SK-MEL-5 (cell line): ENCODE measurements around the gene ANXA1. TPM values are rescaled to one million over a fixed set of nuclear protein-coding genes. Genes with fewer than 3 reads are reported as not detected.
A peak's percentile ranks its signal among the peaks of the same experiment; 100 is the strongest.

Experiments
- DNase-seq: peaks from one replicate; pipeline ENCODE4 v3.0.0-alpha.2; 2016; ENCODE audit warnings: low read depth, low spot score
- in situ Hi-C: cut with HindIII; loops from 2 replicates; pipeline ENCODE4 v1.10.0; 2016; ENCODE audit warnings: low sequenced_read_pairs, high pct_unique_total_duplicates, low pct_unique_long_range_greater_than_20kb
- total RNA-seq: library from RNA; depleted of rRNA; stranded (reverse); fragments of >200 nt; shearing (Covaris generic); gene quantifications from 2 replicates; pipeline ENCODE4 v1.2.3, GENCODE V29; 2014

Gene ANXA1
- total RNA-seq, 1 experiment from 2014 or later, result 25.0 TPM

DNA sequence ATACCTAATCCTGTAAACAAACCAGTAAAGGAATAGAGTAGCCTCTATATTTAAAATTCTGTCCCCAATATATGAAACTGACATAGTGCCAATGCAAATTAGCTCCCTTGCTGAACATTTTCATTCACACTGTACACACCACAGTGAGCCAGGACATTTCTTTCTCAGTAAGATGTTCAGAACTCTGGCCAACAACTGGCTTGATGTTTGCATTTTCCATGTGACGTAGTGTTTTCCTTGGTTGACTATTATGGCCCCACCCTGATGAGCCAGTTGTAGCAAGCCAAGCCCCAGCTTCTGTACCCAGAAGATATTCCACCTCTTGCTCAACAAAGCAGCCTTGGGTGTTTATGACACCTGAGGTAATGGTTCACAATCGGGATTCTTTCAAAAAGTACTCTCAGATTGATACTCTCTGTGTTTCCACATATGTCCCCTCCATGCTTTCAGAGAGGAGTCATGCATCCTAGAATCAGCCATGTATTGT, 17.7 kb upstream of the ANXA1 start:
- in situ Hi-C loops, result no loop called here
- no peak for DNase-seq

DNA sequence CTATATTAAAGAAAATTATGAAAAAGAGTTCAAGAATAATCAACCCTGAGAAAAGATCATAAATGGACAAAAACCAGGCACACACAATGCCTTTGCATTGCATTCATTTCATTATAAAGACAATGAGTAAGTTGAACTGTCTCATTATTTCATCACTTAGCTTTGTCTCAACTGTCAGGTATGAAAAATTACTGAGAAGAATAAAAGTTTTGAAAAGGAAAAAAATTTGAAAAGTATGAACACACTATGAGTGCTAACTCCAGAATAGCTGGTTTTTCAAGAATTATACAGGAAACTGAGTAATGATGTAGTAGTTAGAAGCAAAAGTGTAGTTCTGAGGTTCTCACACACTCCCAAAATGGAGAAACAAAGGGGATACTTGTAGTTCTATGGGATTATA, 16.3 kb upstream of the ANXA1 start:
- in situ Hi-C loops, result no loop called here

DNA sequence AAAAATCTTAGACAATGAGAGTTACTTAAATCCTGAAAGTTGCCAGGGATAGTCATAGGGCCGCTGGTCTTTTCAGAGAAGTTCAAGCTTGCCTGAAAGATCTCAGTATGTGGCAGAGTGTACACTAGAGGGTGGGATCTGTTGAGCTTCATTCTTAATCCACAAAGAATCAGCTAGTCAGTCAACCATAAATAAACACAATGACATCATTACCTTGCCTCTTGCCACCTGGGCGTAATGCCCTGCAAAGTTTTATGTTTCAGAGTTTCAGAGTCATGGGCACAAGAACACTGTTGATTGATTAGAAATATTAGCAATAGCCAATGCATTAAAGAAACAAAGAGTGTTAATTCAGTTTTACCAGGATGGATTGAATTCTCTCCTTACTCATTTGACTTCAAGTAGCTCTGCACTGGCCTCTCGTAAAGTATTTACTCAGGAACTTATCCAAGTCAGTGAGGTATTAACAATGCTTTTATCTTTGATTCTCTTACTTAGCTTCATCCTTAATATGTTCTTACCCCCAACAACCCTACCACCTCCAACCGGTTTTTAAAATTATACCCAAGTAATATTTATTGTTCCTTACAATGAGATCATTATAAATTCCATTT, 14.3 kb upstream of the ANXA1 start:
- in situ Hi-C loops, result no loop called here
- DNase-seq, result no peak

More for the DNA sequence above, 16.3 kb upstream of the ANXA1 start:
- DNase-seq, result no peak

DNA sequence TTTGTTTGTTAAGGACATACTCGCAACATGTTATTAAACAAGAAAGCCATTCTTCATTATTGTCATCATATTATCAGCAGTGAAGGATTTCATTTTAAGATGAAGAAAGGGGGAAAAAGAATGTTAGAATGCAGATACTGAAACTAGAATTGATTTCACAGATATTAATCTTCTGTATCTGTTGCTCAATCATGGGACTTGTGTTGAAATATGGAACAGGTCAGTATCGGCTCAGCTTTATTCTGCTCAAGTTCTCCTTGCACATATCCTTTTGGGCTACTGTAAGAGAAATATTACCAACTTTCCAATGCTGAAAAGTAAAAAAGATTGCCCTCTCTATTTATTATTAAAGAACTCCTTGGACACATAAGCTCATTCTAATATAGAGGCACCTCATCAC, 13.8 kb upstream of the ANXA1 start:
- in situ Hi-C loops, result no loop called here
- DNase-seq, result no peak

DNA sequence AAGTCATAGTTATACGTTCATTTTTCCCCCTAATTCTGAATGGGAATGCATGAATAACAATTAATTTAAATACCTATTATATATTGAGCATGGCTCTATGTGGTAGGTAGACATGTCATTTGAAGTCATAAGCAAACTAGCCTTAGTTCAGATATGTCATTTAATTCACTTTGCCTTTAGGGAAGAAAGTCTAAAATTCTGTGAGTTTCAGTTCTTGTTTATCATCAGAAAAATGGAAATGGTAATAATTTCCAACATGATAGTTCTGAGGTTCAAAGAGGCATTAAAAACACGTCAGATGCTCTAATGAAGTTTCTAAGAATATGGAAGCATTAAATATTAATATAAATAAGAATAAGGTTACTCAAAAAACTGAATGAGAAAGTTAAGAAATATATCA, 13.1 kb upstream of the ANXA1 start:
- DNase-seq, result no peak
- in situ Hi-C loops, result no loop called here

DNA sequence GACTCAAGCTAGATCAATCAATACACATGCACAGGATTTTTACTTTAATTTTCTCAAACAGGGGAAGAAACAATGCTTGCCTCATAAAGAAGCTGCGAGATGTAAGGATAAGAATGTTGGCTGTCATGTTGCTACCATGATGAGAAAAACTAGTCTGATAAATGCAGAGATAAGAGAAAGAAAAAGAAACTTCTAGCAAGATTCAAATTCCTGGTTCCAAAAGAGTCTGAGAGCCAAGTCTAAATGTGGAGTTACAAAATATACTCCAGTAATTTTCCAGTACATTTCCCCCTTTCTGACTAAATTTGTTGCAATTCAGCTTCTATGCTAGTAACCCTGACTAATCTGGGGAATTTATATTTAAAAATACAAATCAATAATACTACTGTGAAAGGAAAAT, 10.4 kb upstream of the ANXA1 start:
- DNase-seq, result no peak
- in situ Hi-C loops, result no loop called here

DNA sequence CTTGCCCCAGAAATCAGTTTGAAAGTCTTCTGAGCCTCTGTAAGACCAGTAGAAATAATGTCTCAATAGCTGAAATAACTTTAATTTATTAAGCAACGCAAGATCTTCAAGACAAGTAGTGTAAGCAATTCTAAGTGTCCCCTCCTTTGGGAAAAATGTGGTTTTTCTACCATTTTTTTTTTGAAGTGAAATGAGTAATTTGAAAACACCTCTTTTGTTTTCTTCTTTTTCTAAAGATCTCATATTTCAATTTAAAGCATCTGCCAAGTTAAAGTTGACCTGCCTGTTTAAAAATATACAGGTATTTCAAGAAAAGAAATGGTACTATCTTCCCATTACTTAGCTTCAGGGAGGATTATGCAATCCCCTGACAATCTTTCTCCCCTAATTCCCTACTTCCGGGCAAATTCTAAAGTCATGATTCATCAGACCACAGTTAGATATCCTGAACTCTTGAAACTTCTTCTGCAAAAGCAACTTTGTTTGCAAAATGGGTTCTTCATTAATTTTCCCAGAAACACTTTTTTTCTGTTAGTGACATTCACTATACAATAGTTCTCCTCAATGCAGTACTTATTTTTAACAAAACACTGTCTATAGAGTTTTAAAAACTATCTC, 7.8 kb upstream of the ANXA1 start:
- peak; percentile 80 for DNase-seq
- in situ Hi-C loops, result no loop called here

DNA sequence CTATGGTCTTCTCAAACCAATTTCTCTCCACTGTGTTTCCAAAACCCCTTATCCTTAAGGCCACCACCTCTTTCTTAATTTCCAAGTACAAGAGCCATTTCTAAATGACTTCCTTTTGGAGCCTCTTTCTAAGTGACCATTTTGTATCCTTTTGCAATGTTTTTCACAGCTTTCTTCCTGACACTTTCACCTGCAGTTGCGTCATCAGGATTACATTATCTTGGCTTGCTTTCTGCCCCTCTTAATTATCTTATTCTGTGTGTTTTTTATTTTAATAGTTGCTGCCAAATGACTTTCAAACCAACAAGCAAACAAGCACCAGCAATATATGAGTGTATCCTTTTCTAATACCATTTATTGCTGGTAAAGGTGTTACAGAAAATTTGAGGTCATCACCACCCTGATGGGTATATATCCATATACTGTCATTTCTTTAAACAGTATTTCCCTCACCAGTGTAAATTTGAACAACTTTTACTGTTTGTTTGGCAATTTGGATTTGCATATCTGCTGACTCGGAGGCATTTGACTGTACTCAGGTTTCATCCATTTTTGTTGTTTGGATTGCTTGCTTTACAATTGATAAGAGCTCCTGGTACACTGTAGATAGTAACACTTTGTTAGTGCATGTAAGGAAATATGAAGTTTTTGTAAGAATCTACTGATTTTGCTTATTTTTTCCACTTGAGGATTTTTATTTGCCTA, 5.4 kb upstream of the ANXA1 start:
- in situ Hi-C loops, result no loop called here
- no peak for DNase-seq

DNA sequence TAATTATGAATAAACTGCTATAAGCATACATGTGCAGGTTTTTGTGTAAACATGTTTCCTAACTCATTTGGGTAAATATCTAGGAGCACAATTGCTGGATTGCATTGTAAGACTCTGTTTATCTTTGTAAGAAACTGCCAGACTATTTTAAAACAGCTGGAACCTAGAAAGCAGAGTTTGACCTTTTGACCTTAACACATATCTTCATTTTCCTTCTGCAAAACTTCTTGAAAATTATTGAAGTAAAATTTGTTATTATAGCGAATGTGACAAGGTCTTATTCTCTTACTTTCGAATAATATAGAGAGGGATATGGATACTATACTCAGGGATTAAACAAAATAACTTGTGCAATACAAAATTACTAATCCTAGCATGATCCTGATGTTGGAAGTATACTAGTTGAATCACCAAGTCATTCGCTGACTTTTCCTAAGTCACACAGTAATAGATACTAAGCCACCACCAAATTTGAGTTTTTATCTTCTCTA, 3.2 kb upstream of the ANXA1 start:
- in situ Hi-C loops, result no loop called here
- no peak for DNase-seq

DNA sequence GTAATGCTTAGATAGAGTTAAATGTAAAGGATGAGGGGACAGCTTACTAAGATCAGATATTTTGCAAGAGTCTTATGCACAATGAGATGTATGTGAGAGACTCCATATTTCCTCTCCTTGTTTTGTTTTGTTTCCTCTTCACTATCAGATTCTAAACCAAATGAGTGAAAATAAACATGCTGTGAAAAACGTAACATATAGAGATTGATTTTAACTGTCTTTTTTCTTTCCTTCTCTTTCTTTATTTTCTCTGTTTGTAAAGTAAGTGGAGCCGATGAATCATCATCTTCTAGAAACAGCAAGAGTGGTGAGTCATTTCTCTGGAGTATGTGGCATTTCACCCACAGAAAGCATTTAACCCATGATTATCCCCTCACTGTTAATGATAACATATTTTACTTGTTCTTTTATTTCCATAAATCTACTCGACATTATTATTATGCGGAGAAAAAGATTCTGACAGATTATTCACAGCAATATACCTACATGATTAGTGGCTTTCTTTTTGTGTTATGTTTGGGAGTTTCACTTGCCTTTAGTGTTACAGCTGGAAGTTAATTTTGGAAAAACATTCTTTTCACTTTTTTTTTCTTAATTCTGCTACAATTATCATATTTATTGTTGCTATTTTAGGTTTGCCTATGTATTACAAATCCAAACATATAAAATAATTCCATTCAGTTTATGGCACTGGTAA, 2.1 kb upstream of the ANXA1 start:
- DNase-seq, result peak; percentile 65
- in situ Hi-C loops, result no loop called here

DNA sequence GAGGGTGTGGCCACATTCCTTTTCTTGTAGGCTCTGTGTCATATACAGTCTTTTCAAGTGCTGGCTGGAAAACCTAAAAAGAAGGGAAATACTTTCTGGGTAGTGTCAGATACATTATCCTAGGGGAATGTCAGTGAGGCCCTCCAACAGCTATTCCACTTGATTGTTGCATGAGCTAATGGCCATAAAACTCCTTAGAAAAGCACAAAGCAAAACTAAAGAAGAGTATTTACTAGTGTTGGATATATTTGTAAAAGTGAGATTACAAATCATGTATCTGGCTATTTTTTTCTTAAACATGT, 829 bp downstream of the ANXA1 start:
- no peak for DNase-seq
- in situ Hi-C loops, result no loop called here

DNA sequence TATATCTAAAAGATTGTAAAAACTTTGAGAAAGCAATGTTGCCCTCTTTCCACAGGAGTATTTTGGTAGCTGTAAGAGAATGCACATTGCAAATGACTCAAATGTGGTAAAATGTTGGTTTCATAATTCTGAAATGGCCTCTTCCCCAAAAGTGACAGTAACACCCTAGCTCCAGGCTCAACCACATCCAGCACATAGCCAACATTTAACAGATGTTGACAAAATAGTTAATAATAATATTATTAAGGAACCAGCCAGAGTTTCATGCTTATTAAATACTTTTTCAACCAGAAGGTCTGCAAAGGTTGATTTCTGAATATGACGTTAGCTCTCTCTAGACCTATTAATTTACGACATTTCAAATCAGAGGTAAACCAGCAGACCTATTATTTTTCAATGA, 1.3 kb downstream of the ANXA1 start:
- in situ Hi-C loops, result no loop called here
- no peak for DNase-seq

DNA sequence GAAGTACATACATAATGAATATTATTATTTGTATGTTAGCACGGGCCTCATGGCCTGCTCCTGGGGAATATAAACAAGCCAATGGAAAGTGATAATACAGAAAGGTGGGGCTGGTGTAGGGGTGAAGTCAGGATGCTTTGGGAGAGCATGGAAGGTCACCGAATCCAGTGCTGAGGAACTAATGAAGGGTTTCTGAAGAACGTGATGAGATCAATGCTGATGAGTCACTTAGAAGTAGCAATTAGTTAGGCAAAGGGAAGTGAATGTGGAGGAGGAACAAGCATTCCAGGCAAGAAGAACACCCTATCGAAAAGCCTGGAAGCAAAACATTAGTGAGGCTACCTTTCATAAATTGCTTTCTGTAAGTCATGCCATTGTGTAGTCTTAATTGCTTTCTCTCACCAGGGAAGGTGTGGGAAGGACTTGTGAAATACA, 2.1 kb downstream of the ANXA1 start:
- DNase-seq, result no peak
- in situ Hi-C loops, result no loop called here

DNA sequence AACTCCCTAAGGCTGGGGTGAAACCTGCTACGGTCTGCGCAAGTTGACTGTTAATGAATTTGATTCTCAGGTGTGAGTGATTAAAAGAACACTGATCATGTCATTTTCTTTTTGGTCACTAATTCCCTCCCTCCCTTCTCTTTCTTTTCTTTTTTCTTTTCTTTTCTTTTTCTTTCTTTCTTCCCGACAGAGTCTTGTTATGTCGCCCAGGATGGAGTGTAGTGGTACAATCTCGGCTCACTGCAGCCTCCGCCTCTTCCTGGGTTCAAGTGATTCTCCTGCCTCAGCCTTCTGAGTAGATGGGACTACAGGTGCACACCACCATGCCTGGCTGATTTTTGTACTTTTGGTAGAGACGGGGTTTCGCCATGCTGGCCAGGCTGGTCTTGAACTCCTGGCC, 2.6 kb downstream of the ANXA1 start:
- DNase-seq, result no peak
- in situ Hi-C loops, result no loop called here

DNA sequence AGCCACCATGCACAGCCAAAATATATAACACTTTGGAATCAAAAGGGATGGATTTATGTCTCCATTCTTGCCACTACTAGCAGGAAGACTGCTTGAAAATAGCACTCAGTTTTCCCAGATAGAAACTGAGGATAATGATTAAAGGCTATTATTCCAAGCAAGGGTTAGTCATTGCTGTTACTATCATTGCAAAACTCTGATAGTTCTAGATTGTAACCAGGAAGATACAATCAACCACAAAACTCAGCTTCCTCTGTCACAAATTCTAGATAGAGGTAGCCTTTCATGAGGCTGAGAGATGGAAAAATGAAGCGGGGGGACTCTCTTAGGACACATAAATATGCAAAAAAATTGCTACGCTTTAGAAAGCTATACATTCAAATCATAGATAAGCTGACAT, 3.1 kb downstream of the ANXA1 start:
- in situ Hi-C loops, result no loop called here
- DNase-seq, result no peak

DNA sequence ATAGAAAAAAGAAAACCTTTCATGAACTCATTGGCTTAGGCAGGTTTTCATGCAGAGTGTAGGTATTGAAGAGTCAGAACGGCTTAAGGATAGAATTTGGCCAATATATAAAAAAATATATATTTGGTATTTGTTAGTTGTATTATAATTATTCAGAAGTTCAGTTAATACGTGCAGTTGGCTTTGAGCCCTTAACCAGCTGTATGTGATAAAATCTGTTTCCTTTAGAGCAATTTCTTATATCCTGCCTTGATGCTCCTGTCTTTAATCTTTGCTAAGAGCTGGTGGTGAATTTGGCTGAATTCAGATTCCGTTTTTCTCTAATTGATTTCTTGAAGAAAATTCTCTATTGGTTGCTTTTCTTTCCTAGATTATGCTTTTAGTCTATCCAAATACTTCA, 3.7 kb downstream of the ANXA1 start:
- in situ Hi-C loops, result no loop called here
- DNase-seq, result no peak

DNA sequence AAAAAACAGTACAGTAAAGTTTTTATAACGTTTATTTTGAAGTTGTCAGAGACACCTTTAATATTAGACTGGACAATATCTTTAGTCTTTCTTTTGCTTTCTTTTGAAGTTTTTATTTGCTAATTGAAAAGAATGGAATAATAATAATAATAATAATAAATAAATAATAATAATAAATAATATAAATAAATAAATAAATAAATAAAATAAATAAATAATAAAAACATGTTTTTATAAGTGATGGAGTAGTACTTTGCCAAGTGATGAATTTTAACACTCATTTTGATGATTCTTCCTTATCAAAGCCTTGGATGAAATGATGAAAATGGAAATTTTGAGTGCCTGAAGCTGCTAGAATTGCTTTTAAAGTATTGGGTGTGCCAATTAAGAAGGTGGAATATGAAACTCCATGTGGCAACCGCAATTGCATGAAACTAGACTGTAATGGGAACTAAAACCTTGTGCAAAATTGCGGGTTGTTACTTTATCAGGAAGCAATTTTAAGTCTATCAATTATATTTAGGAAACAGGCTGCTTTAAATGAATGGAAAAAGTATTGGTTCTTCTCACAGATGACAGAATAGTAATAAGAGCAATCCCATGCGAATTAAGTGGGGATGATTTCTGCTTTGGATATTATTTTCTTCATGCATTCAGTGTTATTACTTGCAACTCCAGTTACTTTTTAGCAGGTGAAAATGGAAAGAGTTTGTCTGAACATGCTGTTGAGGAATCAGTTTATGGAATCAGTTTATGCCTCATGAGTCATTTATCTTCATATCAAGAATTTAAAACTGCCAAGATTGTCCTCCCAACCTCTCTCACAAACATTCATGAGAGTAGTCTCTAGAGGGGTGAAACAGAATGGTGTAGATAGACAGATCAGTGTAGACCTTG, 4.6 kb downstream of the ANXA1 start:
- no peak for DNase-seq
- in situ Hi-C loops, result no loop called here

DNA sequence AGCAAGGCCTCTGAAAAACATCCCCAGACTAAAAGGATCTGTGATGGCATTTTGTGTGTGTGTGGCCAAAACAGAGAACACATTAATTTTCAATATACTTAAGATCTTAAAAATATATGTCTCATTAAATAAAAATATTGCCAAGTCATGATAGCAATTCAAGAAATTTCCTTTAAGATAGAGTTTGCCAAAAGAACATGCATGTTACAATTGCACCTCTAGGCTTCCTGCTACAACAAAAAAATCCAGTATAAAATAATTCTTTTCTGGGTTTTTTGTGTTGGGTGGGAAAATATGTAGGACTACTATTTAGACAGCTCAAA, 5.2 kb downstream of the ANXA1 start:
- DNase-seq, result no peak
- in situ Hi-C loops, result no loop called here
